MM.1S (cell line): ENCODE data around the gene HECW1.

Experiments
- DNase-seq: peaks from one replicate; pipeline ENCODE4 v3.0.0-alpha.2; 2015
- H2AFZ ChIP-seq: fragments of 300-600 bp; sonication (generic); 2 replicates; pipeline ENCODE4 v1.6.0; 2016; ENCODE audit warnings: antibody characterized with exemption, low read length
- H3F3A ChIP-seq: fragments of 300-600 bp; sonication (generic); 2 replicates; pipeline ENCODE4 v1.6.1; 2016; ENCODE audit warnings: mild to moderate bottlenecking, antibody characterized with exemption, low read length, moderate library complexity, mixed read lengths; ENCODE audit not compliant: insufficient read depth
- H3K27ac ChIP-seq: fragments of 300-600 bp; sonication (generic); 2 replicates; pipeline ENCODE4 v1.5.1; 2016; ENCODE audit warnings: mild to moderate bottlenecking, low read length
- H3K27me3 ChIP-seq: fragments of 300-600 bp; sonication (generic); replicated peaks from 2 replicates; pipeline ENCODE4 v1.6.0; 2016; ENCODE audit warnings: low read length; ENCODE audit not compliant: insufficient read depth
- H3K36me3 ChIP-seq: fragments of 300-600 bp; sonication (generic); replicated peaks from 2 replicates; pipeline ENCODE4 v1.6.1; 2016; ENCODE audit warnings: mild to moderate bottlenecking, low read length, mixed read lengths; ENCODE audit not compliant: insufficient read depth
- H3K4me1 ChIP-seq: fragments of 300-600 bp; sonication (generic); 2 replicates; pipeline ENCODE4 v1.6.1; 2016; ENCODE audit warnings: low read length, mixed read lengths
- H3K4me2 ChIP-seq: fragments of 300-600 bp; sonication (generic); 2 replicates; pipeline ENCODE4 v1.6.0; 2016; ENCODE audit warnings: low read depth, low read length
- H3K4me3 ChIP-seq: fragments of 300-600 bp; sonication (generic); 2 replicates; pipeline ENCODE4 v1.5.1; 2016; ENCODE audit warnings: low read length, mixed read lengths
- H3K79me2 ChIP-seq: fragments of 300-600 bp; sonication (generic); 2 replicates; pipeline ENCODE4 v1.6.1; 2016; ENCODE audit warnings: mixed run types, low read length, mixed read lengths
- H3K9ac ChIP-seq: fragments of 300-600 bp; sonication (generic); 2 replicates; pipeline ENCODE4 v1.6.1; 2016; ENCODE audit warnings: low read length, mixed read lengths
- H3K9me2 ChIP-seq: fragments of 300-600 bp; sonication (generic); replicated peaks from 2 replicates; pipeline ENCODE4 v1.6.1; 2016; ENCODE audit warnings: mild to moderate bottlenecking, low read length, mixed read lengths; ENCODE audit not compliant: insufficient read depth
- H3K9me3 ChIP-seq: fragments of 300-600 bp; sonication (generic); replicated peaks from 2 replicates; pipeline ENCODE4 v1.6.1; 2016; ENCODE audit warnings: mild to moderate bottlenecking, low read length, mixed read lengths; ENCODE audit not compliant: insufficient read depth
- H4K20me1 ChIP-seq: fragments of 300-600 bp; sonication (generic); 2 replicates; pipeline ENCODE4 v1.6.1; 2016; ENCODE audit warnings: mild to moderate bottlenecking, low read length, moderate library complexity, mixed read lengths; ENCODE audit not compliant: insufficient read depth
- CTCF ChIP-seq: fragments of 300-600 bp; sonication (generic); IDR thresholded peaks from 2 replicates; pipeline ENCODE4 v1.5.1; 2016; ENCODE audit warnings: antibody characterized with exemption, low read length, mixed read lengths
- EZH2 ChIP-seq: fragments of 300-600 bp; sonication (generic); optimal IDR thresholded peaks from 2 replicates; pipeline ENCODE3; 2017; ENCODE audit warnings: low read depth, mild to moderate bottlenecking, antibody characterized with exemption, low read length, mixed read lengths
- EZH2phosphoT487 ChIP-seq: fragments of 300-600 bp; sonication (generic); IDR thresholded peaks from 2 replicates; pipeline ENCODE4 v1.6.1; 2018; ENCODE audit warnings: antibody characterized with exemption, low read length

Gene HECW1

GRCh38 chr7:43511769-43512515 lies 399.5 kb downstream of the HECW1 start:
- Histone ChIP-seq H3K4me3 (no peak overlapping the region), H3K9me2 (no peaks in the 10 kb centered on the region), H3K27ac (no peak overlapping the region), H3K4me1 (no peaks in the 10 kb centered on the region), H3K9me3 (no peaks in the 10 kb centered on the region), H2AFZ (no peak overlapping the region), H3K36me3 (no peaks in the 10 kb centered on the region), H3K4me2 (no peak overlapping the region), H3F3A (no peaks in the 10 kb centered on the region), H3K9ac (no peak overlapping the region), H3K79me2 (no peaks in the 10 kb centered on the region), H4K20me1 (no peaks in the 10 kb centered on the region), H3K27me3 (no peaks in the 10 kb centered on the region)
- DNase-seq, result no peak
- TF ChIP-seq EZH2, result no peak
- no peak for TF ChIP-seq EZH2phosphoT487
- TF ChIP-seq CTCF, result no peak

- Histone ChIP-seq H3K27ac (no peak overlapping the region), H3F3A (no peaks in the 10 kb centered on the region), H3K27me3 (no peaks in the 10 kb centered on the region), H3K79me2 (no peaks in the 10 kb centered on the region), H3K9me3 (no peaks in the 10 kb centered on the region), H3K9me2 (no peaks in the 10 kb centered on the region), H3K4me2 (no peak overlapping the region), H3K4me1 (no peaks in the 10 kb centered on the region), H3K36me3 (no peaks in the 10 kb centered on the region), H4K20me1 (no peaks in the 10 kb centered on the region), H3K9ac (no peak overlapping the region), H2AFZ (no peak overlapping the region), H3K4me3 (no peak overlapping the region)
- TF ChIP-seq EZH2phosphoT487 (no peak), CTCF (no peak), EZH2 (no peak)
- no peak for DNase-seq
Observed at GRCh38 chr7:43513251-43513650, 400.8 kb downstream of the HECW1 start.

GRCh38 chr7:43516581-43517342 lies 404.3 kb downstream of the HECW1 start:
- no peak overlapping the region for H2AFZ ChIP-seq
- no peaks in the 10 kb centered on the region for H3K36me3 ChIP-seq
- no peaks in the 10 kb centered on the region for H4K20me1 ChIP-seq
- no peaks in the 10 kb centered on the region for H3K27me3 ChIP-seq
- no peaks in the 10 kb centered on the region for H3K9me3 ChIP-seq
- H3K27ac ChIP-seq, result no peak overlapping the region
- no peak overlapping the region for H3K4me2 ChIP-seq
- no peak overlapping the region for H3K4me3 ChIP-seq
- no peaks in the 10 kb centered on the region for H3F3A ChIP-seq
- no peak overlapping the region for H3K9ac ChIP-seq
- no peak for TF ChIP-seq EZH2phosphoT487
- no peak for TF ChIP-seq CTCF
- TF ChIP-seq EZH2, result no peak
- no peaks in the 10 kb centered on the region for H3K4me1 ChIP-seq
- no peaks in the 10 kb centered on the region for H3K9me2 ChIP-seq
- DNase-seq, result no peak
- no peaks in the 10 kb centered on the region for H3K79me2 ChIP-seq
